Thoracic aorta (tissue), 2 donors: ENCODE results near the gene PLCL2. TPM values are rescaled to one million over a fixed set of nuclear protein-coding genes. Genes with fewer than 3 reads are reported as not detected.
"Not testable (repeated sequence)": the region's sequence is repeated elsewhere in the genome, so short reads cannot be mapped to it uniquely, and the experiment has no call there.

Experiments used
- ATAC-seq: fragments of 150-250 bp; one replicate; pipeline ENCODE4 v1.8.0; 2017; ENCODE audit warnings: low read depth; ENCODE audit not compliant: insufficient number of reproducible peaks, low FRiP score
- DNase-seq: peaks from one replicate; pipeline ENCODE4 v3.0.0-alpha.2; 2020; ENCODE audit warnings: low spot score
- H3K27ac ChIP-seq, 2 donors: fragments of 200-600 bp; sonication (generic); 1 replicate in 1 of 2; 2 replicates in 1 of 2; pipeline ENCODE4 v1.5.1; 2016; ENCODE audit warnings: mild to moderate bottlenecking in 2 of 2, moderate library complexity in 2 of 2
- H3K27me3 ChIP-seq: fragments of 200-600 bp; sonication (generic); replicated peaks from 2 replicates; pipeline ENCODE4 v1.6.0; 2016; ENCODE audit warnings: mild to moderate bottlenecking; ENCODE audit not compliant: insufficient read depth
- H3K36me3 ChIP-seq: fragments of 200-600 bp; sonication (generic); one replicate; pipeline ENCODE4 v1.5.1; 2016
- H3K4me1 ChIP-seq, 2 donors: fragments of 200-600 bp; sonication (generic); 1 replicate in 1 of 2; 2 replicates in 1 of 2; pipeline versions ENCODE4 v1.5.1 to v1.6.0; 2016; ENCODE audit warnings: low read depth in 2 of 2, mild to moderate bottlenecking in 1 of 2; ENCODE audit not compliant: control insufficient read depth in 1 of 2
- H3K4me3 ChIP-seq: fragments of 200-600 bp; sonication (generic); 2 replicates; pipeline ENCODE4 v1.5.1; 2016; ENCODE audit warnings: mild to moderate bottlenecking
- H3K9me3 ChIP-seq: fragments of 200-600 bp; sonication (generic); 2 replicates; pipeline ENCODE4 v1.5.1; 2016
- CTCF ChIP-seq: fragments of 200-600 bp; sonication (generic); IDR thresholded peaks from one replicate; pipeline ENCODE4 v1.5.1; 2019; ENCODE audit warnings: antibody characterized with exemption
- total RNA-seq, 2 donors: library from RNA; depleted of rRNA; stranded (reverse); fragments of >200 nt; gene quantifications; one replicate each; pipeline versions ENCODE4 v1.1.0 to v1.2.3, GENCODE V29; 2016

Gene PLCL2
- total RNA-seq, 2 donors from 2014 or later, result 6.9 to 17.1 TPM

GRCh38 chr3:17121336-17121735 lies 236.6 kb downstream of the PLCL2 start:
- Histone ChIP-seq H3K9me3 (no peaks in the 10 kb centered on the region), H3K4me1 (no peaks in the 10 kb centered on the region), H3K27me3 (no peaks in the 10 kb centered on the region), H3K27ac (no peak overlapping the region), H3K36me3 (no peaks in the 10 kb centered on the region), H3K4me3 (no peak overlapping the region)
- ATAC-seq (no peak), DNase-seq (no peak)
- TF ChIP-seq CTCF, result no peak

GRCh38 chr3:17122758-17123157 lies 238.0 kb downstream of the PLCL2 start:
- Histone ChIP-seq H3K27ac (no peak overlapping the region), H3K9me3 (no peaks in the 10 kb centered on the region), H3K27me3 (no peaks in the 10 kb centered on the region), H3K4me1 (no peaks in the 10 kb centered on the region), H3K36me3 (no peaks in the 10 kb centered on the region), H3K4me3 (no peak overlapping the region)
- TF ChIP-seq CTCF, result no peak
- no peak for ATAC-seq
- DNase-seq, result no peak

GRCh38 chr3:17125738-17126442 lies 241.1 kb downstream of the PLCL2 start:
- TF ChIP-seq CTCF, result no peak
- Histone ChIP-seq H3K27me3 (no peaks in the 10 kb centered on the region), H3K27ac (no peak overlapping the region), H3K36me3 (no peaks in the 10 kb centered on the region), H3K4me3 (no peak overlapping the region), H3K4me1 (no peaks in the 10 kb centered on the region), H3K9me3 (no peaks in the 10 kb centered on the region)
- ATAC-seq (no peak), DNase-seq (no peak)

- not testable (repeated sequence) for H3K4me3 ChIP-seq, H3K27me3 ChIP-seq, DNase-seq, H3K27ac ChIP-seq, H3K9me3 ChIP-seq, H3K36me3 ChIP-seq, H3K4me1 ChIP-seq, ATAC-seq
Measured at GRCh38 chr3:17128671-17129070, 243.9 kb downstream of the PLCL2 start.

GRCh38 chr3:17129556-17129955 lies 244.8 kb downstream of the PLCL2 start:
- Histone ChIP-seq H3K27me3 (no peaks in the 10 kb centered on the region), H3K27ac (no peak overlapping the region), H3K9me3 (no peaks in the 10 kb centered on the region), H3K4me1 (peaks cover 0 to 11% of the 10 kb centered on the region in 2 donors), H3K36me3 (no peaks in the 10 kb centered on the region), H3K4me3 (no peak overlapping the region)
- no peak for TF ChIP-seq CTCF
- ATAC-seq (no peak), DNase-seq (no peak)

GRCh38 chr3:17130956-17131355 lies 246.2 kb downstream of the PLCL2 start:
- TF ChIP-seq CTCF, result no peak
- no peak overlapping the region for H3K4me3 ChIP-seq
- no peaks in the 10 kb centered on the region for H3K27me3 ChIP-seq
- H3K27ac ChIP-seq, result no peak overlapping the region
- H3K4me1 ChIP-seq, result peaks cover 0 to 23% of the 10 kb centered on the region in 2 donors
- ATAC-seq (no peak), DNase-seq (no peak)
- no peaks in the 10 kb centered on the region for H3K9me3 ChIP-seq
- no peaks in the 10 kb centered on the region for H3K36me3 ChIP-seq
